HG02938 (cell line): ENCODE data around the gene MAB21L4.

Source experiments
- ATAC-seq: cut with Tn5 transposase; IDR thresholded peaks from one replicate; pipeline ENCODE4 v1.9.1; 2021; ENCODE audit warnings: mild to moderate bottlenecking, moderate library complexity; ENCODE audit not compliant: unreplicated experiment

The MAB21L4 gene

GRCh38 chr2:240895656-240896388, at the start of gene MAB21L4:
Gene MAB21L4, minus strand, starts transcription at chr2:240896156. Its CDS starts 159 bp downstream, at chr2:240895997.
- no peak for ATAC-seq

- no peak for ATAC-seq
Observed at GRCh38 chr2:240936106-240936505, 40.1 kb upstream of the MAB21L4 start.

- ATAC-seq, result no peak
Observed at GRCh38 chr2:240935103-240935876, 39.3 kb upstream of the MAB21L4 start.

GRCh38 chr2:240934701-240935102, 38.7 kb upstream of the MAB21L4 start:
- ATAC-seq, result no peak

GRCh38 chr2:240933966-240934700, 38.2 kb upstream of the MAB21L4 start:
- no peak for ATAC-seq

- no peak for ATAC-seq
Observed at GRCh38 chr2:240933048-240933965, 37.4 kb upstream of the MAB21L4 start.

- ATAC-seq, result no peak
Observed at GRCh38 chr2:240932724-240933047, 36.7 kb upstream of the MAB21L4 start.

GRCh38 chr2:240932001-240932723, 36.2 kb upstream of the MAB21L4 start:
- ATAC-seq, result no peak

- no peak for ATAC-seq
Observed at GRCh38 chr2:240931319-240931949, 35.5 kb upstream of the MAB21L4 start.

GRCh38 chr2:240930631-240931318, 34.8 kb upstream of the MAB21L4 start:
- no peak for ATAC-seq

GRCh38 chr2:240930096-240930630, 34.2 kb upstream of the MAB21L4 start:
- no peak for ATAC-seq

- no peak for ATAC-seq
Observed at GRCh38 chr2:240929364-240930095, 33.6 kb upstream of the MAB21L4 start.

- ATAC-seq, result no peak
Observed at GRCh38 chr2:240928476-240929363, 32.8 kb upstream of the MAB21L4 start.

GRCh38 chr2:240927390-240927781, 31.4 kb upstream of the MAB21L4 start:
- ATAC-seq, result no peak

GRCh38 chr2:240926516-240927389, 30.8 kb upstream of the MAB21L4 start:
- no peak for ATAC-seq
